Endothelial cell of umbilical vein (primary cell): ENCODE measurements around the gene FHOD3. TPM values are rescaled to one million over a fixed set of nuclear protein-coding genes. Genes with fewer than 3 reads are reported as not detected.

Experiments used
- BruUV-seq: library from RNA; stranded (reverse); fragments of 400-500 nt; replicated peaks from 2 replicates; lab custom pipeline; 2021; lab: Mats Ljungman, UMichigan
- CTCF ChIA-PET: fragments of 300-600, 350-600 bp; sonication (Branson Sonifier 250); formaldehyde crosslinking; loops from one replicate; lab custom pipeline; 2021; ENCODE audit warnings: antibody characterized with exemption, inconsistent platforms; lab: Charles Lee
- POLR2A ChIA-PET: fragments of 300-600, 350-600 bp; sonication (Branson Sonifier 250); formaldehyde crosslinking; loops from one replicate; lab custom pipeline; 2021; ENCODE audit warnings: antibody characterized with exemption, inconsistent platforms; lab: Charles Lee
- DNase-seq: peaks from one replicate; pipeline ENCODE4 v3.0.0-alpha.2; 2011; ENCODE audit warnings: low read depth, low spot score
- FAIRE-seq: peaks from 2 replicates; lab custom pipeline; 2011; peaks lifted over from hg19 to GRCh38; lab: Jason Lieb, UNC
- H2AFZ ChIP-seq: 2 replicates; pipeline ENCODE4 v1.6.0; 2012; ENCODE audit warnings: low read depth, low read length, control low read depth, inconsistent platforms
- H3K27ac ChIP-seq: 2 replicates; pipeline ENCODE4 v1.5.1; 2011; ENCODE audit warnings: low read depth, mild to moderate bottlenecking, control low read depth, low read length, moderate library complexity; ENCODE audit not compliant: insufficient read depth
- H3K27me3 ChIP-seq, 2 experiments: 2 replicates each; pipeline versions ENCODE4 v1.6.0 to v1.6.1; 2011; ENCODE audit warnings: low read length in 2 of 2, mixed read lengths in 1 of 2; ENCODE audit not compliant: control insufficient read depth in 2 of 2, insufficient read depth in 2 of 2
- H3K36me3 ChIP-seq, 2 experiments: 2 replicates in 1 of 2; 3 replicates in 1 of 2; pipeline ENCODE4 v1.5.1; 2011; ENCODE audit warnings: low read length in 2 of 2, mild to moderate bottlenecking in 1 of 2, moderate library complexity in 1 of 2; ENCODE audit not compliant: control insufficient read depth in 2 of 2, insufficient read depth in 2 of 2; ENCODE audit errors: extremely low read depth in 1 of 2
- H3K4me1 ChIP-seq: 3 replicates; pipeline ENCODE4 v1.5.1; 2011; ENCODE audit warnings: mild to moderate bottlenecking, low read length; ENCODE audit not compliant: control insufficient read depth, insufficient read depth; ENCODE audit errors: extremely low read depth
- H3K4me2 ChIP-seq: 2 replicates; pipeline ENCODE4 v1.6.1; 2011; ENCODE audit warnings: low read length, control low read depth, mixed read lengths; ENCODE audit not compliant: insufficient read depth
- H3K4me3 ChIP-seq, 3 experiments: fragments of 200-600 bp in 1 of 3; sonication (generic), shearing (Covaris generic) in 1 of 3; replicated peaks in 1 of 3; 2 replicates each; pipeline ENCODE4 v1.5.1; 2011 to 2016; ENCODE audit warnings: control low read depth in 3 of 3, low read length in 3 of 3, mild to moderate bottlenecking in 2 of 3, inconsistent platforms in 1 of 3, low read depth in 1 of 3, moderate library complexity in 1 of 3; ENCODE audit not compliant: insufficient read depth in 1 of 3
- H3K79me2 ChIP-seq: 2 replicates; pipeline ENCODE4 v1.6.0; 2012; ENCODE audit warnings: low read length, inconsistent platforms; ENCODE audit not compliant: control insufficient read depth, insufficient read depth
- H3K9ac ChIP-seq: replicated peaks from 2 replicates; pipeline ENCODE3; 2011; ENCODE audit warnings: low read length, control low read depth; ENCODE audit not compliant: insufficient read depth; ENCODE audit errors: extremely low read depth
- H3K9me1 ChIP-seq: replicated peaks from 3 replicates; pipeline ENCODE4 v1.6.0; 2011; ENCODE audit warnings: mild to moderate bottlenecking, low read length; ENCODE audit not compliant: control insufficient read depth, insufficient read depth; ENCODE audit errors: extremely low read depth
- H3K9me3 ChIP-seq: replicated peaks from 2 replicates; pipeline ENCODE4 v1.5.1; 2012; ENCODE audit warnings: low read length, inconsistent platforms; ENCODE audit not compliant: control insufficient read depth, insufficient read depth
- H4K20me1 ChIP-seq: replicated peaks from 2 replicates; pipeline ENCODE3; 2011; ENCODE audit warnings: mild to moderate bottlenecking, low read length; ENCODE audit not compliant: control insufficient read depth, insufficient read depth; ENCODE audit errors: extremely low read depth
- EZH2 ChIP-seq: IDR thresholded peaks from 2 replicates; pipeline ENCODE4 v1.6.1; 2012; ENCODE audit warnings: borderline replicate concordance, low read depth, mild to moderate bottlenecking, moderate library complexity, low read length, inconsistent platforms; ENCODE audit not compliant: severe bottlenecking
- GATA2 ChIP-seq: IDR thresholded peaks from 2 replicates; pipeline ENCODE4 v1.7.0; 2011; ENCODE audit warnings: low read depth, mild to moderate bottlenecking, moderate library complexity, mixed read lengths, low read length; ENCODE audit not compliant: insufficient read length, insufficient read depth
- JUN ChIP-seq: IDR thresholded peaks from 2 replicates; pipeline ENCODE4 v1.6.1; 2011; ENCODE audit warnings: borderline replicate concordance, low read depth; ENCODE audit not compliant: insufficient read length, insufficient read depth
- MYC ChIP-seq: IDR thresholded peaks from one replicate; pipeline ENCODE4 v1.6.1; 2011; ENCODE audit warnings: mild to moderate bottlenecking, low read depth, low read length
- POLR2A ChIP-seq: IDR thresholded peaks from 2 replicates; pipeline ENCODE4 v1.6.1; 2012; ENCODE audit warnings: low read depth, mild to moderate bottlenecking, control low read depth, low read length
- POLR2AphosphoS5 ChIP-seq: IDR thresholded peaks from 2 replicates; pipeline ENCODE4 v1.6.1; 2012; ENCODE audit warnings: low read depth, mild to moderate bottlenecking, control low read depth, low read length, moderate library complexity; ENCODE audit not compliant: insufficient read depth
- dilution Hi-C: fragments of 300-500 bp; cut with MboI; formaldehyde crosslinking; loops from one replicate; pipeline ENCODE4 v1.15.0; 2019; ENCODE audit warnings: low sequenced_read_pairs; ENCODE audit not compliant: extremely low pct_ligation_motif_present
- intact Hi-C: fragments of 100-400 bp; cut with micrococcal nuclease; formaldehyde crosslinking; loops from one replicate; pipeline ENCODE4 v1.10.0; 2022
- polyA plus RNA-seq, 4 experiments: library from polyadenylated mRNA; depleted of rRNA in 3 of 4; stranded (reverse) in 3 of 4; unstranded in 1 of 4; fragments of >200 nt; gene quantifications; 2 replicates each; pipeline versions ENCODE4 v1.2.1 to v1.2.3, GENCODE V29; 2011 to 2012; ENCODE audit warnings: missing spikeins in 1 of 4
- total RNA-seq: library from RNA; stranded (reverse); gene quantifications from 2 replicates; pipeline ENCODE4 v1.2.3, GENCODE V29; 2021

FHOD3 gene
- total and polyA plus RNA-seq, 2 donors (not counting 3 experiments of a cell fraction or from before 2014, with no cell fraction given): 0.06 to 1.5 TPM

DNA sequence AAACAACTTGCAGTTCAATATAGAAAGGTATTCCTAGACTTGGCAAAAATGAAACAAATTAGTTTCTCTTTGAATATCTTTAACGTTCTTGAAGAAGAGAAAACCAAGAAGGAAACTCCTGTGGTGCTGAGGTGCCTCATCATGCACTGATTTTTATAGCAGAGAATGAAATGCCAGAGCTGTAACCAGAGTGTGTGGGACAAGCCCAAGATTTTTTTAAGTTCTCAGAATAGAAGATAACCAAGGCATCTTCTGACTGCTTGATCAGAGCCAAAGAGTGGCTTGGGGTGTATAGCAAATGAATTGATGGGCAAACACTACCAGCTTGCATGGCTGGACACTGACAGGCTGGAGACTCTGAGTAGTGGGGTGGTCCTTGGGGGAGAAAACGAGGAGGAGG, 7.9 kb downstream of the FHOD3 start:
- FAIRE-seq: no peak

DNA sequence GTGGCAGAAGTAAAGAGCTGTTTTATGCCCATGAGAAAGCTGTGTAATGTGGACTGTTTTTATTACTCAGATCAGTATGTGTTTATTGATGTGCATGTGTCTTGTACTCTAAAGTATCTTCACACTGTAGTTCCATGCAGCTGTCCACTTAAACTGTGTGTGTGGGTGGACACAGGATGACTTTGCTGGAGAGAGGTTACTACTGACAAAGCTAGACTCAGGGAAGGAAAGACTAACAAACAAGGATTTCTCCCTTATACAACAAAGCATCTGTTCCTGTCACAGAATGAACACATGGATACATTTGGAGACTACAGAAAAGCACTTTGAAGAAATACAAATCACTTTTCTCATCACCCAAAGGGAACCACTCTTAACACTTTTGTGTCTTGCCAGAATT, 10.0 kb downstream of the FHOD3 start:
- Histone ChIP-seq H3K9me3 (no peaks in the 10 kb centered on the region), H3K4me3 (no peak overlapping the region), H2AFZ (no peak overlapping the region), H3K79me2 (no peaks in the 10 kb centered on the region), H3K9ac (no peak overlapping the region), H3K4me2 (no peak overlapping the region), H3K27ac (no peak overlapping the region), H3K4me1 (peaks cover 10% of the 10 kb centered on the region), H3K36me3 (no peaks in the 10 kb centered on the region), H3K9me1 (no peaks in the 10 kb centered on the region), H3K27me3 (peaks cover 0 to 28% of the 10 kb centered on the region in 2 experiments), H4K20me1 (no peaks in the 10 kb centered on the region)
- BruUV-seq: no TSS peak
- TF ChIP-seq POLR2AphosphoS5 (no peak), POLR2A (no peak), GATA2 (no peak)
- CTCF ChIA-PET: no interaction called here
- intact Hi-C loops (no loop called here), dilution Hi-C loops (no loop called here)
- no peak for DNase-seq
- no peak for FAIRE-seq
- POLR2A ChIA-PET: no interaction called here

More for the DNA sequence above, 7.9 kb downstream of the FHOD3 start:
- Histone ChIP-seq H3K9me1 (no peaks in the 10 kb centered on the region), H3K4me3 (no peak overlapping the region), H3K79me2 (no peaks in the 10 kb centered on the region), H2AFZ (no peak overlapping the region), H3K4me1 (peaks cover 10% of the 10 kb centered on the region), H3K9ac (no peak overlapping the region), H3K4me2 (no peak overlapping the region), H3K27ac (no peak overlapping the region), H3K9me3 (no peaks in the 10 kb centered on the region), H4K20me1 (no peaks in the 10 kb centered on the region), H3K27me3 (peaks cover 7 to 34% of the 10 kb centered on the region in 2 experiments), H3K36me3 (no peaks in the 10 kb centered on the region)
- no TSS peak for BruUV-seq
- intact Hi-C loops (no loop called here), dilution Hi-C loops (no loop called here)
- DNase-seq: no peak
- ChIA-PET POLR2A (no interaction called here), CTCF (no interaction called here)
- TF ChIP-seq POLR2AphosphoS5 (no peak), EZH2 (no peak), JUN (no peak), POLR2A (no peak), MYC (no peak), GATA2 (no peak)
